ENCODE measurements around the gene CLCNKB. TPM values are rescaled to one million over a fixed set of nuclear protein-coding genes. Genes with fewer than 3 reads are reported as not detected.

The CLCNKB gene
- total and polyA plus RNA-seq, 2 of the 13 experiments (the other 11 are each of a cell fraction or from before 2014, with no cell fraction given), result 0.04 TPM; not detected in 1

GRCh38 chr1:16093611-16094010 lies 50.0 kb downstream of the CLCNKB start:
- in situ Hi-C loops (cut with HindIII; ENCODE audit: extremely low pct_ligation_motif_present, low pct_unique_long_range_greater_than_20kb), result no loop called here
- Histone ChIP-seq H3K4me3 (replicated peaks in 1 of 3; ENCODE audit: insufficient read depth in 1 of 3, low read depth in 2 of 3, low read length in 3 of 3) (no peak overlapping the region), H3K9ac (ENCODE audit: insufficient read depth, low read depth, low read length) (no peak overlapping the region), H3K4me1 (ENCODE audit: insufficient read depth, low read length) (peaks cover 54% of the 10 kb centered on the region), H3K9me3 (ENCODE audit: low read length) (no peaks in the 10 kb centered on the region), H4K20me1 (ENCODE audit: insufficient read depth, low read length) (no peaks in the 10 kb centered on the region), H2AFZ (ENCODE audit: low read length) (no peak overlapping the region), H3K36me3 (replicated peaks in 1 of 2; ENCODE audit: control insufficient read depth in 1 of 2, insufficient read depth in 2 of 2, low read length in 2 of 2) (no peaks in the 10 kb centered on the region), H3K79me2 (ENCODE audit: insufficient read depth, low read length) (no peaks in the 10 kb centered on the region), H3K4me2 (ENCODE audit: low read depth, low read length) (peak overlapping the region; percentile 27; the same call in 1 of the 2 replicates), H3K27ac (ENCODE audit: extremely low read length, insufficient read depth, low read length) (no peak overlapping the region), H3K27me3 (ENCODE audit: control insufficient read depth in 1 of 2, insufficient read depth in 2 of 2, low read length in 2 of 2) (peaks cover 2 to 68% of the 10 kb centered on the region in 2 experiments; a peak in 4 of 5 replicates)
- no peak for ATAC-seq
- WGBS (ENCODE audit: low lambda C conversion rate), result 38% methylated on average over 8 of the region's 9 CpGs
- ChIA-PET POLR2A (interaction anchor here (1.1 kb wide), 1 partner anchor 27 kb away, joined by 3 read pairs; no protein-coding TSS in a partner anchor), CTCF (ENCODE audit: low intra/inter-chr PET ratio, low total read pairs) (no interaction called here)
- no peak for DNase-seq (ENCODE audit: low spot score)
- FAIRE-seq, result no peak
- intact Hi-C loops (cut with micrococcal nuclease; ENCODE audit: unreplicated experiment), result no loop called here
- BruUV-seq (replicated peaks), result no TSS peak
- TF ChIP-seq TP53 (CRISPR knock-in tag; conservative IDR thresholded peaks at IDR 0.05) (no peak), SAFB2 (CRISPR knock-in tag; IDR thresholded peaks at IDR 0.05; ENCODE audit: borderline replicate concordance, low read depth) (no peak), ZNF468 (CRISPR knock-in tag; IDR thresholded peaks at IDR 0.05) (no peak), SUZ12 (IDR thresholded peaks at IDR 0.05; ENCODE audit: low read depth, low read length) (no peak), ATF4 (CRISPR knock-in tag; IDR thresholded peaks at IDR 0.05) (no peak), ZNF761 (CRISPR knock-in tag; conservative IDR thresholded peaks at IDR 0.05) (no peak), NFE2 (CRISPR knock-in tag; IDR thresholded peaks at IDR 0.05) (no peak), GATAD1 (CRISPR knock-in tag; IDR thresholded peaks at IDR 0.05) (no peak), ZNF563 (CRISPR knock-in tag; IDR thresholded peaks at IDR 0.05) (no peak), CBX2 (IDR thresholded peaks at IDR 0.05; ENCODE audit: low read depth, low read length) (no peak), CBX2 (CRISPR knock-in tag; IDR thresholded peaks at IDR 0.05; ENCODE audit: low read depth) (no peak), GMEB2 (CRISPR knock-in tag; IDR thresholded peaks at IDR 0.05; ENCODE audit: low read depth) (no peak), ZNF331 (CRISPR knock-in tag; IDR thresholded peaks at IDR 0.05) (no peak), HBP1 (CRISPR knock-in tag; IDR thresholded peaks at IDR 0.05; ENCODE audit: low read depth) (no peak), PHF20 (CRISPR knock-in tag; IDR thresholded peaks at IDR 0.05) (no peak), ZNF790 (CRISPR knock-in tag; IDR thresholded peaks at IDR 0.05; ENCODE audit: borderline replicate concordance) (no peak), E2F1 (CRISPR knock-in tag; IDR thresholded peaks at IDR 0.05) (no peak)

All from HepG2 (cell line).